ENCODE measurements around the gene CDH22.

CDH22 gene

DNA sequence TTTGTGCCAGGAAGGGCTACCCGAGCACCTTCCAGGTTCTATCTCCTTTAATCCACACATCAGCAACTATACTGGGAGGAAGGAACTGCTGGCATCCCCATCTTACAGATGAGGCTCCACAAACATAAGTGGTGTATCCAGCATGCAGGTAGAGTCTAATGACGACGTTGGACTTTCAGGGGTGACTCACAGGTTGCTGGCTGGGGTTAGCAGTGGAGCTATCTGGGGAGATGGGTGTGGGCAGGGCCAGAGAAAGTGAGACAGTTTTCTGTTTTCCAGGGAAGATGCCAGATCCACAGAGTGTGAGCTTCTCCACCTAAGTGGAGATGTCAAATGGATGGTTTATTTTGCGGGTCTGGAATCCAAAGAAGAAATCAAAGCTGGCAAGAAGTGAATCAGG lies 31.8 kb downstream of the CDH22 start:
- Histone ChIP-seq H4K20me1 (no peaks in the 10 kb centered on the region), H3K9ac (no peak overlapping the region), H3K36me3 (no peaks in the 10 kb centered on the region), H3K9me3 (replicated peaks in 1 of 11) (peaks cover 15 to 31% (median 20%) of the 10 kb centered on the region in 11 experiments), H3K27me3 (no peaks in the 10 kb centered on the region), H3K27ac (no peak overlapping the region), H3K4me3 (no peak overlapping the region), H3K4me1 (no peaks in the 10 kb centered on the region), H3K4me2 (no peak overlapping the region)
- TF ChIP-seq Cebpa-rat (IDR thresholded peaks at IDR 0.05): no peak

DNA sequence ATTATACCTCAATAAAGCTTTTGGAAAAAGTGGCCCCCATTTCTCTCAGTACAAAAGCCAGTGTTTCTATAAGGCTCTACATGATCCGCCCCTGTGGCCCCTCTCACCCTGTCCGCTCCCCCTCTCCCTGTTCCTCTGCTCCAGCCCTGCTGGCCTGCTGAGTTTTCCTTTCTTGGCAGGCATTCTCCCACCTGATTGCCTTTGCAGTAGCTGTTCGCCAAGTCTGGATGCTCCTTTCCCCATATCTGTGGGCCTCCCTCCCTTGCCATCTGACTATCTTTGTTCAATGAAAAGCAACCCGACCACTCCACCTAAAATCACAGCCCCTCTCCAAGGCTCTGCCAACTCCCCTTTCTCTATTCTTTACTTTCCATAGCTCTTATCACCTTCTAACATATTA lies 33.2 kb downstream of the CDH22 start:
- no peak overlapping the region for H3K9ac ChIP-seq
- peaks cover 15 to 31% (median 20%) of the 10 kb centered on the region in 11 experiments for H3K9me3 ChIP-seq (replicated peaks in 1 of 11)
- H3K27ac ChIP-seq: no peak overlapping the region
- no peak overlapping the region for H3K4me2 ChIP-seq
- H3K27me3 ChIP-seq: no peaks in the 10 kb centered on the region
- no peaks in the 10 kb centered on the region for H3K4me1 ChIP-seq
- H4K20me1 ChIP-seq: no peaks in the 10 kb centered on the region
- no peaks in the 10 kb centered on the region for H3K36me3 ChIP-seq
- no peak overlapping the region for H3K4me3 ChIP-seq
- no peak for TF ChIP-seq Cebpa-rat (IDR thresholded peaks at IDR 0.05)

DNA sequence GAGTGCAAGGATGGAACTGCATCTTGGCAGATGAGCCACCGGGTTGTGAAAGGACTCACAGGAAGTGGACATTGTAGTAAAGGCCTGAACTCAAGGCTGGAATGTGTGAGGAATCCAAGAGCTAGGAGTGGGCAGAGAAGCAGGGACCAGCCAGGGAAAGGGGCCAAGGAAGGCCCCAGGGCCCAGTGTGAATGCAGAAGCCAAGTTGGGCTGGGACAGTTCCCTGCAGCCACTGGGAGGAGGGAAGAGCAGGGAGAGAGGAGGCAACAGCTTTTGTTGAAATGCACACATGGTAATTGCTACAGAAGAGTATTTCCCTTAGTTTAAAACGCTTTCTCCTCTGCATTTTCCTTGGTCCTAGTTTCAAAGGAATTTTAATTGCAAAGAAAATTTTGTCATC lies 34.6 kb downstream of the CDH22 start:
- Histone ChIP-seq H3K27me3 (no peaks in the 10 kb centered on the region), H3K9ac (no peak overlapping the region), H3K4me2 (no peak overlapping the region), H3K9me3 (replicated peaks in 1 of 11) (peaks cover 15 to 31% (median 20%) of the 10 kb centered on the region in 11 experiments), H3K4me1 (no peaks in the 10 kb centered on the region), H3K4me3 (no peak overlapping the region), H3K36me3 (no peaks in the 10 kb centered on the region), H4K20me1 (no peaks in the 10 kb centered on the region; a peak in 2 of 22 replicates), H3K27ac (no peak overlapping the region)
- no peak for TF ChIP-seq Cebpa-rat (IDR thresholded peaks at IDR 0.05)

DNA sequence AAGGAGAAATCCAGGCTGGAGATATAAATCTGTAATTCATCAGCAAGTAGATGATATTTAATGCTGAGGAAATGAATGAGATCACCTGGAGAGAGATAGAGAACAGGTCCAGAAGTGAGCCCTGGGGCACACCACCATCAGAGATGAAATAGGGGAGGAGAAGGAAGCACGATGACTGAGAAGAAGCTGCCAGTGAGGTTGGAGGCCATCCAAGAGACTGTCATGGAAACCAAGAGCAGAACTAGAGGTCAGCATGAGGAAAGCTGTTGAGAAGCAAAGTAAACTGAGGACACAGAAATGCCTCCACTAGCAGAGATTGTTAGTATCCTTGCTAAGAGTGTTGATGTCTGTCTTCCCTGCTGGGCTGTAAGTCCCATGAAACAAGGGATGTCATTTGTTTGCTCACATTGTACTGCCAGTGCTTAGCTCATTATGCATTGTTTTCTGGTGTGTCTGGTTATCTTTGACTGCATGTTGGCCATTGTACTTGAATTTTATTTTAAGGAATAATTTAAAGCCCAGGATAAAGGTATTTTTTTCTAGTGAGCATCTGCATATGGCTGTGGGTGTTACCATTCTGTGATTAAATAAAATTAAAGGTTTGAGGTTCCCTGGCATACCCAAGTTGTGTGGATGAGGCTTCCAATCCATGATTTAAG lies 35.8 kb downstream of the CDH22 start:
- H3K36me3 ChIP-seq: no peaks in the 10 kb centered on the region
- peaks cover 15 to 31% (median 20%) of the 10 kb centered on the region in 11 experiments for H3K9me3 ChIP-seq (replicated peaks in 1 of 11)
- no peak overlapping the region for H3K27ac ChIP-seq
- H3K27me3 ChIP-seq: no peaks in the 10 kb centered on the region
- H3K4me1 ChIP-seq: no peaks in the 10 kb centered on the region
- H4K20me1 ChIP-seq: no peaks in the 10 kb centered on the region; a peak in 2 of 22 replicates
- no peak overlapping the region for H3K9ac ChIP-seq
- no peak for TF ChIP-seq Cebpa-rat (IDR thresholded peaks at IDR 0.05)
- no peak overlapping the region for H3K4me3 ChIP-seq
- no peak overlapping the region for H3K4me2 ChIP-seq

DNA sequence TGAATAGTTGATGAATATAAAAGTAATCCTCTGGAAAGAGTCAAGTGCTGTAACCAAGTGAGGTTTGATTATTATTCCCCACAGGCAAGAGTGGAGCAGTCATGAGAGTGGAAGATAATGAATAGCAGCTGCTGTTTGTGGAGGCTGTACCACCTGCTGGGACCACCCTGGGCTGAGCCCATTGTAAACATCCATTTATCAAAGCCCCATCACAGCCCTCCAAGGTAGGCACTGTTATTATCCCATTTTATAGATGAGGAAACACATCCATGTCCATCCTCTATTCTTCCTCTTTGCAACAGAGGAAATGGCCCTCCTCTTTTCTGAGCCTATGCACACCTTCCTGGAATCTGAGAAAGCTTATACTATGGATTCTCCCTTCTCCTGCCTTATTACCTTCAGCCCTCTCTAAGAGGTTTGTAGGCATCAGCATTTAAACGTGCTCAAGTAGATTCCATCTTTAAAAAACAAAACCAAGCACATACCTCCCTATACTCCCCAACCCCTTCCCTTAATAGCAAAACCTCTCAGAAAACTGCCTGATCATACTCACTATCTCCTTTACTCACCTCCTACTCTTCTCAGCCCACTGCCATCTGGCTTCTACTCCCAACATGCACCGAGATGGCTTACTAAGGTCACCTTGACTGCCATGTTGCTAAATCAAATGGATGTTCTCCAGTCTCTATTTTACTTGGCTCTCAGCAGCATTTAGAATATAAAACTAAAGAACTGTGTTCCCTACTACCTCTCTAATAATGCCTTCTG lies 37.1 kb downstream of the CDH22 start:
- Histone ChIP-seq H3K4me2 (no peak overlapping the region), H3K9me3 (replicated peaks in 1 of 11) (peaks cover 15 to 31% (median 20%) of the 10 kb centered on the region in 11 experiments), H4K20me1 (peaks cover 0 to 5% (median 0%) of the 10 kb centered on the region in 11 experiments; a peak in 2 of 22 replicates), H3K27ac (no peak overlapping the region), H3K9ac (no peak overlapping the region), H3K27me3 (no peaks in the 10 kb centered on the region), H3K4me1 (no peaks in the 10 kb centered on the region), H3K36me3 (no peaks in the 10 kb centered on the region), H3K4me3 (no peak overlapping the region)
- no peak for TF ChIP-seq Cebpa-rat (IDR thresholded peaks at IDR 0.05)

DNA sequence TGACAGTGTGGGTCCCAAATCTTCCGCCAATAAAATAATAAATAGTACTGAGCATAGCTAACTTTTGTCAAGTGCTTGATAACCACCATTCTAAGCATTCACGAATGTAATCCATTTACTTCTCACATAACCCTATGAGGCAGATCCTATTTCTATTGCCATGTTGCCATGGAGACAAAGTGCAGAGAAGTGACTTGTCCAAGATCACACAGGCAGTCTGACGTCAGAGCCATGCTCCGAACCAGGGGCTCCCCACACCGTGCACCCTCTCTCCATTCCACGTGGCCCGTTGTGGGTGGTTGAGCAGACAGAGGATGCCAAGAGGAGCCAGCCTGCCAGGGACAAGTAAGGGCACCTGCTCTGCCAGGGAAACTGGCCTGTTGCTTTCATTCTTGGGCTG lies 38.9 kb downstream of the CDH22 start:
- no peak for TF ChIP-seq Cebpa-rat (IDR thresholded peaks at IDR 0.05)

DNA sequence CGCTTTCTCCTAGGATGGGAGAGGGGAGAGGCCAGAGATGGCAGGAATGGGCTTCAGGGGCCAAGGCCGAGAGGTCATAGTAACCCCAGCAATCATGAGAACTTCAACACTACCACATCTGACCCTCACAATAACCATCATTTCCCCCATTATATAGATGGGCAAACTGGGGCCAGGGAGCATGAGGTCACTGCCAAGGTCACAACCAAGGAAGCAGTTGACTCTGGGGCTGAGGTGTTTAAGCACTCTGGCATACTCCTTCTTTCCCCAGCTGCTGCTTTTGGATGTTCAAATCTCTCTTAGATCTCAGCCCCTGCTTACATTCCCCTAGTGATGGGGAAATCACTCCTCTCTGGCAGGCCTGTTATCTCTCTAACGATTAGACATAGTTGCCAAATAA lies 39.6 kb downstream of the CDH22 start:
- Histone ChIP-seq H3K4me1 (no peaks in the 10 kb centered on the region), H3K4me3 (no peak overlapping the region), H3K9ac (no peak overlapping the region), H3K27ac (no peak overlapping the region), H3K36me3 (no peaks in the 10 kb centered on the region), H3K27me3 (no peaks in the 10 kb centered on the region), H3K9me3 (replicated peaks in 1 of 11) (peaks cover 14 to 20% (median 16%) of the 10 kb centered on the region in 11 experiments), H3K4me2 (no peak overlapping the region), H4K20me1 (peaks cover 0 to 12% (median 0%) of the 10 kb centered on the region in 11 experiments; a peak in 3 of 22 replicates)
- no peak for TF ChIP-seq Cebpa-rat (IDR thresholded peaks at IDR 0.05)

More for the DNA sequence above, 38.9 kb downstream of the CDH22 start:
- Histone ChIP-seq H3K4me1 (no peaks in the 10 kb centered on the region), H4K20me1 (peaks cover 0 to 12% (median 0%) of the 10 kb centered on the region in 11 experiments; a peak in 3 of 22 replicates), H3K36me3 (no peaks in the 10 kb centered on the region), H3K4me3 (no peak overlapping the region), H3K9me3 (replicated peaks in 1 of 11) (peaks cover 15 to 25% (median 20%) of the 10 kb centered on the region in 11 experiments), H3K9ac (no peak overlapping the region), H3K27ac (no peak overlapping the region), H3K4me2 (no peak overlapping the region), H3K27me3 (no peaks in the 10 kb centered on the region)

DNA sequence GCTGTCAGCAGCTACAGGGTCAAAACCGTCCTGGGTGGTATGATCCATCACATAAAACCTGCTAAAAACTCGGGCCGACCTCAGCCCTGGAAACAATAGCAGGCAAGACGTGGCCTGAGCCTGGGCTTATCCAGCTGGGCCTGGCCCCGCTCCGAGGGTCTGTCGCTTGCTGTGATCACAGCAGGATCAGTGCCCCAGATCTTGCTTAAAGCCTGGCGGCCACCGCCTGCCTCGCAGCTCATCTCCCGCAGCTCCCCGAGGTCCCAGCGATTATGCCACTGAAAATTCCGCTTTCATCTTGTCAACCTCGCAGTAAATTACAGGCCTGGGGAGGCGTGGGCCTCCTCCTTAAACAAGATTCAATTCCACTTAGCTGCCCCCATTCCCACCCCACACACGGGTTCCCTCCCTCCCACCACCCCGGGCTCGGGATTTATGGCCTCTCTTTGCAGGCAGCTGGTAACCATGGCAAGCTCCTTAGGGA lies 40.1 kb downstream of the CDH22 start:
- no peak for TF ChIP-seq Cebpa-rat (IDR thresholded peaks at IDR 0.05)
- Histone ChIP-seq H4K20me1 (peaks cover 0 to 12% (median 0%) of the 10 kb centered on the region in 11 experiments; a peak in 3 of 22 replicates), H3K4me3 (no peak overlapping the region), H3K36me3 (no peaks in the 10 kb centered on the region), H3K9me3 (replicated peaks in 1 of 11) (peaks cover 9 to 15% (median 11%) of the 10 kb centered on the region in 11 experiments), H3K27ac (no peak overlapping the region), H3K27me3 (no peaks in the 10 kb centered on the region), H3K4me1 (no peaks in the 10 kb centered on the region), H3K4me2 (no peak overlapping the region), H3K9ac (no peak overlapping the region)

All from BLaER1 treated with 17β-estradiol and CSF1 and Interleukin-3, amounts not matched to agents 10 nM and 100 nM (cell line).